ENCODE measurements around the gene DMRT1.

DMRT1 gene

GRCh38 chr9:926976-927375 lies 85.5 kb downstream of the DMRT1 start:
- no peak for DNase-seq

GRCh38 chr9:928363-929042 lies 87.0 kb downstream of the DMRT1 start:
- no peak for DNase-seq

DNA sequence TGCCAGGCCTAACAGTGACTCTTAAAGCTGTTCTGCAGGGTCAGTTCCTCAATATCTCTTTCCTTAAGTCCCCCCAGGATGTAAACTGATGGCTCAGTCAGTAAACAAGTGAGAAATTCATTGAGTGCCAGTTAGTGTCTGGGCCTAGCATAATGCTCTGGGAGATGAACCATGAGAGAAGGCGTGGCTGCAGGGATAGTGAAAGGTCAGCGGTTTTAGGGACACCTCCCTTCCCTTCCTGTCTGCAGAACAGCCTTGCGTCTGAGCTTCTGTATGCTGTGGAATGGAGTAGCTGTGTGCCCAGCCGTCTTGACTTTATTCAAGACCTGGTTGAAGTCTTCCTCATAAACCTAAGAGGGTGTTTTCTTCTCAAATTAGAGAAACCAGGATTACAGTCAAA lies 88.2 kb downstream of the DMRT1 start:
- no peak for DNase-seq

DNA sequence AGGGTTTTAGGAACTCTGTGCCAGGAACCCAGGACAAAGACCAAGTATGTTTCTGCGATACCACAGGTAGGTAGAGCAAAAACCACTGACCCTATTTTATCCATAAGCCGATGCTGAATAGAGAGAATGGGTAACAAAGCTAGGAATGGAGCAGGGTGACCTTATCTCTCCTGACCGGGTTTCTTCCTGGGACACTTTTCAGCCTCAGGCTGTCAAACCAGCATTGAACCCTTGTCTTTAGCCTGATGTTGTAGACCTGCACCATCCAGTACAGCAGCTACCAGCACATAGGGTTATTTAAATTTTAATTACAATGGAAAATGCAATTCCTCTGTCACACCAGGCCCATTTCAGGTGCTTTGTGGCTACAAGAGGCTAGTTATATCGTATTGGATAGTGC lies 91.9 kb downstream of the DMRT1 start:
- DNase-seq = no peak

DNA sequence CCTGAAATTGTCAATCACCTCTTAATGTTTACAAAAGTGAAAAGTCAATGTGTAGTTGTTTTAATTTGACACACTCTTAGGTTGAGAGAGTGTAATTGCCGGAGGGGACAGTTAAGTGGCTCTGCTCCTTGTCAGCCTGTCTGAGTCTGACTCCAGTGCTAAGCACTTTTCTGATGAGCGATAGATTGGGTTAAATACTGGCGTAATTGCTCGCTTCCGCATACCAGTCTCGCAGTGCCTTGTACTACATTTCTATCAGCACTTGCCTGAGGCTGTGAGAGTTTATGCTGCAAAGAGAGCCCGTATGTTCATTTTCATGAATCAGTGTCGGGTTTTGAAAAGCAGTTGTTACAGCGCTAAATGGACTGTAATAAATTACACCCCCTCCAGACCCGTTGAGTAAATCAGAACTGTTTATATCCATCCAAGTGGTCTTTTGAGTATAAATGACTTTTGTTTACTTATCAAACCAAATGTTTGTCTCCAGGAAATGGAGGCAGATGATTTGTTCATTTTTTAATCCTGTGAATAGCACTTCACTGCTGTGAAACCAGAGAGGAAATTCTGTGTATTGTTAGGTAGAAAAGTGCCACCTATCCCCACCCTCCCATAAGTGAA lies 94.0 kb downstream of the DMRT1 start:
- no peak for DNase-seq

DNA sequence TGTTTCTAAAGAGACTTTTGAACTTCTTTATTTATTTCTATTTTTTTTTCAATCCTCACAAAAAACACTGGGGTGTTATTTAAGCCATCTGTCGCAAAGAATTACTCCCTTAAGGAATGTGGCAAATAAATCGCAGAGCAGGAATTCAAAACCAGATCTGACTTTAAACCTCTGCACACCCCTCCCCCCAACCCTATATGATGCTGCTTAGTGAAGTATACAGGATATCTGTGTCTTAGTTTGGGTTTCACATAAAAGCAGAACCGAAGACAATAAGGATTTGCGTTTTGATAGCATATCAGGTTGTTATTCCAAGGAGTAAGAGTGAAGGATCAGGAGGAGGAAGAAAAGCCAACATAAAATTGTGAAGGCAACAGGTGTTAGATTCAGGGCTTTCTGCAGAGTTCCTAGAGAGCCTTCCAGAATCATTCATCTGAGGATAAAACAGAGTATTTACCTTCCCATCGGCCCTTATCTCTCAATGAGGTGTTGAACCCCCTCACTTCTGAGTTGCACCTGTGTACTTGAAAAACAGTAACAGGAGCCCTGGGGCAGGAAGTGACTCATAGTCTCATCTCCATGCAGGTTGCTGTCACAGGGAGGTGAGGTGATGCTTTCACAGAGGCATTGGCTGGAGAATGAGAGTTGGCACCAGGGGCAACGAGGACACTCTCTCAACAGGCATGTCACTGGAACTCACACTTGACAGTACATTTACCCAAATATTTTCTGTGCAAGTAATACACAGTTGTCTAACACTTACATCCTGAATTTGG lies 101.5 kb downstream of the DMRT1 start:
- no peak for DNase-seq

DNA sequence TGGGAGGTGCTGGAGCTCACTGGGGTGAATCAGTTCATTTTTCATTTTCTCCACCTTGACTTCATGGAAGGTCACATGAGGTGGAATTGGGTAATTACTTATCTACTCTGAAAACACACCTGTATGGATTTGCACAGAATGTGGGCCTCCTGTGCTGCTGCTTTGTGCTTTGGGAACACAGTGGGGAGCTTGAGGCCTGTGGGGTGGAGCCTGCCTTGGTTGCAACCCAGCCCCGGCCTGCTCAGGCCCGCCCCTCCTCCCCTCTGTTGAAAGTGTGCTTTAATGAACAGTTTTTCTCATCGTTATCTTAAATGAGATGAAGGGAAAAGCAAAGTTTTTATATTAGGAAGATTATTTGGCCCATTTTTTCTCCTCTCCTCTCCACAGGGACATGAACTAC lies 106.5 kb downstream of the DMRT1 start:
- no peak for DNase-seq

- DNase-seq = no peak
Observed at GRCh38 chr9:948497-948896, 107.0 kb downstream of the DMRT1 start.

GRCh38 chr9:950139-950538 lies 108.6 kb downstream of the DMRT1 start:
- no peak for DNase-seq

GRCh38 chr9:952546-952945 lies 111.0 kb downstream of the DMRT1 start:
- no peak for DNase-seq

GRCh38 chr9:959105-959504 lies 117.6 kb downstream of the DMRT1 start:
- DNase-seq = no peak

GRCh38 chr9:959914-960313 lies 118.4 kb downstream of the DMRT1 start:
- DNase-seq = no peak

GRCh38 chr9:962023-962422 lies 120.5 kb downstream of the DMRT1 start:
- no peak for DNase-seq

- no peak for DNase-seq
Observed at GRCh38 chr9:965497-965896, 124.0 kb downstream of the DMRT1 start.

- DNase-seq = no peak
Observed at GRCh38 chr9:966870-967269, 125.4 kb downstream of the DMRT1 start.

- no peak for DNase-seq
Observed at GRCh38 chr9:967436-967835, 125.9 kb downstream of the DMRT1 start.

- no peak for DNase-seq
Observed at GRCh38 chr9:967903-968641, 126.6 kb downstream of the DMRT1 start.

DNA sequence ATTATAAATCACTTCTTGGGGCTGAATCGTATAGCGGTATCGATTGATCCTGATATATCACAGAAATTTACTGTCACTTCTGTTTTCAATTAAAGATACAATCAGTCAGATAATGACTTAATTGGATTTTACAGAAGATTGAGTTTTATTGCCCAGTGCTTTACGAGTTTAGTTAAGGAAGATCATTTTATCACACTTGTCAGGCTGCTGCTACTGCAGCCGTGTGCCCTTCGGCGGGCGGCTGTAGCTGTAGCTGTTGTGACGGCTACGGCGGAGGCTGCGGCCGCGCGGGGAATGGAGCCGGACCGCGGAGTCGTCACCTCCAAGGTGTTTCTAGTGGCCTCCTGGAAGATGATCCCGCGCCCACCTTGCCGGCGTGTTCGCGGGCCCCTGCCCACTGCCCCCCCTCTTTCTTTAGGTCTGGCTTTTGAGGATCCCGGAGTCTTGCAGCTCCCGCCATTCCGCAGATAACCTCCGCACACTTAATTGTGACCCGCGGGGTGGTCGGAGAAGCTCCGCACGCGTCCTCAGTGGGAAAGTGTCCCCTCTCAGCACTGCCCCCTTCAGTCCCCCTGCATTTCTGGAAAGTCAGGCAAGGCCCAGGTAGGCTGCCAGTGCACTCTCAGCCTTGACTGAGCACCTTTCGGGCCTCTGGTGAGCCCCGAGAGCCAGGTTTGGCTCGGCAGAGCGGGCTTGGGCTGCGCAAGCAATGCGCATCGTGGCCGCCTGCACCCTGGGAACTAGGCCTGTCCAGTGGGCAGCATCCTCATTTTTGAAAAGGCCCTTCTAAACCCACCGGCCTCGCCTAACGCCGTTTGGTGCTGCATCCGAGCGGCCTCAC lies 128.0 kb downstream of the DMRT1 start:
- no peak for DNase-seq

GRCh38 chr9:970151-970996 lies 128.9 kb downstream of the DMRT1 start:
- DNase-seq = no peak

GRCh38 chr9:971901-972500 lies 130.5 kb downstream of the DMRT1 start:
- no peak for DNase-seq
